Measurements from ENCODE around the gene RUFY4. TPM values are rescaled to one million over a fixed set of nuclear protein-coding genes. Genes with fewer than 3 reads are reported as not detected.
A peak's percentile ranks its signal among the peaks of the same experiment; 100 is the strongest.
"Not testable (repeated sequence)": the region's sequence is repeated elsewhere in the genome, so short reads cannot be mapped to it uniquely, and the experiment has no call there.

The RUFY4 gene
- total RNA-seq, 1 donor from 2014 or later, result not detected

- Histone ChIP-seq H3K9me3 (no peaks in the 10 kb centered on the region), H3K27me3 (no peaks in the 10 kb centered on the region), H3K4me3 (no peak overlapping the region), H3K36me3 (no peaks in the 10 kb centered on the region), H3K27ac (no peak overlapping the region), H3K4me1 (no peaks in the 10 kb centered on the region)
- no peak for TF ChIP-seq CTCF (IDR thresholded peaks at IDR 0.05)
- peak in 1 of 2 donors; percentile 21 for DNase-seq (ENCODE audit: low spot score in 2 of 2)
- intact Hi-C loops (cut with DNase I), result no loop called here
Observed at GRCh38 chr2:218043100-218043499, 26.0 kb upstream of the RUFY4 start.

- no peaks in the 10 kb centered on the region for H3K27me3 ChIP-seq
- no peaks in the 10 kb centered on the region for H3K4me1 ChIP-seq
- TF ChIP-seq CTCF (IDR thresholded peaks at IDR 0.05), result no peak
- no peak overlapping the region for H3K27ac ChIP-seq
- peak in 1 of 2 donors; percentile 52 for DNase-seq (ENCODE audit: low spot score in 2 of 2)
- no peak overlapping the region for H3K4me3 ChIP-seq
- H3K9me3 ChIP-seq, result no peaks in the 10 kb centered on the region
- intact Hi-C loops (cut with DNase I), result no loop called here
- no peaks in the 10 kb centered on the region for H3K36me3 ChIP-seq
Observed at GRCh38 chr2:218043701-218044109, 25.3 kb upstream of the RUFY4 start.

GRCh38 chr2:218044599-218044998 lies 24.5 kb upstream of the RUFY4 start:
- H3K4me1 ChIP-seq; H3K27me3 ChIP-seq; H3K4me3 ChIP-seq; H3K27ac ChIP-seq; DNase-seq (ENCODE audit: low spot score in 2 of 2); intact Hi-C loops (cut with DNase I); H3K36me3 ChIP-seq; H3K9me3 ChIP-seq: not testable (repeated sequence)

GRCh38 chr2:218046238-218046637 lies 22.8 kb upstream of the RUFY4 start:
- Histone ChIP-seq H3K4me1 (no peaks in the 10 kb centered on the region), H3K4me3 (no peak overlapping the region), H3K27ac (no peak overlapping the region), H3K9me3 (peaks cover 0 to 11% of the 10 kb centered on the region in 2 donors), H3K36me3 (no peaks in the 10 kb centered on the region), H3K27me3 (no peaks in the 10 kb centered on the region)
- intact Hi-C loops (cut with DNase I), result no loop called here
- TF ChIP-seq CTCF (IDR thresholded peaks at IDR 0.05), result no peak
- DNase-seq (ENCODE audit: low spot score in 2 of 2), result no peak

- H3K36me3 ChIP-seq, result no peaks in the 10 kb centered on the region
- no peaks in the 10 kb centered on the region for H3K27me3 ChIP-seq
- DNase-seq (ENCODE audit: low spot score in 2 of 2), result no peak
- no peaks in the 10 kb centered on the region for H3K4me1 ChIP-seq
- intact Hi-C loops (cut with DNase I), result no loop called here
- TF ChIP-seq CTCF (IDR thresholded peaks at IDR 0.05), result no peak
- peaks cover 0 to 11% of the 10 kb centered on the region in 2 donors for H3K9me3 ChIP-seq
- H3K27ac ChIP-seq, result no peak overlapping the region
- no peak overlapping the region for H3K4me3 ChIP-seq
Observed at GRCh38 chr2:218047536-218048225, 21.4 kb upstream of the RUFY4 start.

GRCh38 chr2:218051903-218052302 lies 17.1 kb upstream of the RUFY4 start:
- Histone ChIP-seq H3K4me1 (no peaks in the 10 kb centered on the region), H3K27ac (no peak overlapping the region), H3K36me3 (no peaks in the 10 kb centered on the region), H3K9me3 (peaks cover 0 to 11% of the 10 kb centered on the region in 2 donors), H3K4me3 (no peak overlapping the region), H3K27me3 (no peaks in the 10 kb centered on the region)
- intact Hi-C loops (cut with DNase I), result no loop called here
- no peak for TF ChIP-seq CTCF (IDR thresholded peaks at IDR 0.05)
- no peak for DNase-seq (ENCODE audit: low spot score in 2 of 2)
